HCT116 (cell line): Measurements from ENCODE around the gene DCP2.

Experiments used
- CEBPB ChIP-seq: IDR thresholded peaks from 2 replicates; pipeline ENCODE4 v1.6.1; 2012; ENCODE audit warnings: low read depth
- CTCF ChIP-seq, 3 experiments: fragments of 200-600 bp in 1 of 3; sonication (generic) in 1 of 3; IDR thresholded peaks in 2 of 3; conservative IDR thresholded peaks in 1 of 3; 2 replicates each; pipeline ENCODE4 v1.5.1; 2012 to 2017; ENCODE audit warnings: low read depth in 2 of 3, low read length in 2 of 3, antibody characterized with exemption in 1 of 3, borderline replicate concordance in 1 of 3, control low read depth in 1 of 3, mild to moderate bottlenecking in 1 of 3, mixed read lengths in 1 of 3, mixed run types in 1 of 3, moderate library complexity in 1 of 3; ENCODE audit not compliant: insufficient read depth in 1 of 3
- EZH2phosphoT487 ChIP-seq: fragments of 200-600 bp; IDR thresholded peaks from 2 replicates; pipeline ENCODE4 v1.6.1; 2018; ENCODE audit warnings: antibody characterized with exemption, borderline replicate concordance
- REST ChIP-seq: IDR thresholded peaks from 2 replicates; pipeline ENCODE4 v1.6.1; 2012; ENCODE audit warnings: low read depth
- YY1 ChIP-seq: IDR thresholded peaks from 2 replicates; pipeline ENCODE4 v1.6.1; 2011; ENCODE audit warnings: low read length, low read depth, moderate library complexity, mild to moderate bottlenecking; ENCODE audit not compliant: insufficient replicate concordance; ENCODE audit errors: extremely low read depth

GRCh38 chr5:112998296-112998695 lies 21.7 kb downstream of the DCP2 start:
- no peak for TF ChIP-seq CEBPB
- TF ChIP-seq CTCF (IDR thresholded peaks at IDR 0.05 in 2 of 3, conservative IDR thresholded peaks at IDR 0.05 in 1 of 3; ENCODE audit: borderline replicate concordance in 1 of 3, insufficient read depth in 1 of 3, low read depth in 2 of 3, low read length in 2 of 3): no peak
- no peak for TF ChIP-seq REST
- no peak for TF ChIP-seq YY1
- TF ChIP-seq EZH2phosphoT487: no peak
